WTC11 (cell line): Measurements from ENCODE around the gene PHF12.

ENCODE experiments used
- CTCF ChIP-seq: fragments of 200-600 bp; IDR thresholded peaks from 2 replicates; pipeline ENCODE4 v1.8.0; 2022; ENCODE audit warnings: antibody characterized with exemption
- E2F5 ChIP-seq: sonication (generic); formaldehyde crosslinking; IDR thresholded peaks from 2 replicates; pipeline ENCODE4 v1.8.1; 2022; ENCODE audit warnings: mild to moderate bottlenecking, moderate library complexity, missing genetic modification reagents
- SP1 ChIP-seq: sonication (generic); formaldehyde crosslinking; conservative IDR thresholded peaks from 2 replicates; pipeline ENCODE4 v1.8.1; 2022; ENCODE audit warnings: missing genetic modification reagents

DNA sequence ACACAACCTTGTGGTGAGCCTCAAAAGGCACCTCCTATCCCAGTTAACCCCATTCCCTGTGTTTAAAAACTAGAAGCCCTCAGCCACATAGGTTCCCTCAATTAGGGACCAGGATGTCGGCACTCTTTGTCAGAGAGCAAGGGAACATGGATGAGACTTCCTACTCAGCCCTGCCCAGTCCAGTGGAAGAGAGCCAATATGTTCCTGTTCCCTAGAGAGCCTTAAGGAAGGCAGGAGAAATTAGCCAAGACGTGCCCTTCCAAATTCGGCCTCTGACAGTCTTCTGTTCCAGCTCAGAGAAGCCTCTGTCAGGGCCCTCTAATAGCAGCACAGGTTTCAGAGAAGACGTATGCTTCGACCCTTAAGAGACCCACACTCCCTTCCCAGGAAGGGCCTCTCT is 33.9 kb downstream of the PHF12 start:
- TF ChIP-seq E2F5 (CRISPR knock-in tag), result no peak
- no peak for TF ChIP-seq CTCF
- TF ChIP-seq SP1, result no peak
